A549 (cell line): ENCODE data around the gene CD46. TPM values are rescaled to one million over a fixed set of nuclear protein-coding genes. Genes with fewer than 3 reads are reported as not detected.
A peak's percentile ranks its signal among the peaks of the same experiment; 100 is the strongest.

Source experiments
- ATAC-seq, 2 experiments: fragments of 200-7000 bp in 1 of 2; fragments of >200 bp in 1 of 2; cut with Nextera tagmentation in 1 of 2; cut with Tn5 transposase in 1 of 2; 3 replicates each; pipeline versions ENCODE4 v1.8.0 to v1.9.1; 2018 to 2020; ENCODE audit warnings: mild to moderate bottlenecking in 1 of 2, moderate library complexity in 1 of 2
- CTCF ChIA-PET: fragments of 300-600 bp; sonication (Branson Sonifier 250); formaldehyde crosslinking; extraction: SDS; loops from one replicate; lab custom pipeline; 2021; ENCODE audit warnings: antibody characterized with exemption, inconsistent platforms; lab: Yijun Ruan, JAX
- POLR2A ChIA-PET: fragments of 350-600 bp; formaldehyde crosslinking; extraction: SDS; loops from one replicate; lab custom pipeline; 2021; ENCODE audit warnings: antibody characterized with exemption, inconsistent platforms; lab: Yijun Ruan, JAX
- DNase-seq, 2 experiments: peaks; one replicate each; pipeline versions ENCODE4 v3.0.0 to v3.0.0-alpha.2; 2011 to 2016; ENCODE audit warnings: low read depth in 1 of 2, low spot score in 1 of 2
- FAIRE-seq: peaks from 2 replicates; lab custom pipeline; 2011; peaks lifted over from hg19 to GRCh38; lab: Jason Lieb, UNC
- H3K27ac ChIP-seq, 2 experiments: fragments of >200 bp; sonication (Bioruptor Twin); formaldehyde crosslinking; 3 replicates each; pipeline ENCODE4 v1.5.1; 2016 to 2017
- H3K4me1 ChIP-seq: fragments of >200 bp; sonication (Bioruptor Twin); formaldehyde crosslinking; 3 replicates; pipeline ENCODE4 v1.6.1; 2016
- H3K4me2 ChIP-seq: fragments of >200 bp; sonication (Bioruptor Twin); formaldehyde crosslinking; 3 replicates; pipeline ENCODE4 v1.6.1; 2016
- H3K4me3 ChIP-seq: fragments of >200 bp; sonication (Bioruptor Twin); formaldehyde crosslinking; 3 replicates; pipeline ENCODE4 v1.5.1; 2016
- H3K9me3 ChIP-seq: fragments of >200 bp; sonication (Bioruptor Twin); formaldehyde crosslinking; 3 replicates; pipeline ENCODE4 v1.6.1; 2016
- CEBPB ChIP-seq, 2 experiments: fragments of >200 bp in 1 of 2; sonication (Bioruptor Twin) in 1 of 2; formaldehyde crosslinking in 1 of 2; IDR thresholded peaks; 2 replicates each; pipeline ENCODE4 v1.6.1; 2012 to 2016
- EHF ChIP-seq: fragments of 250-450 bp; sonication (Bioruptor Pico); IDR thresholded peaks from 2 replicates; pipeline ENCODE4 v1.5.0; 2020; ENCODE audit warnings: mild to moderate bottlenecking
- EHMT2 ChIP-seq: fragments of 200-600 bp; sonication (generic); IDR thresholded peaks from 2 replicates; pipeline ENCODE4 v1.6.1; 2016; ENCODE audit warnings: antibody characterized with exemption, low read depth, mild to moderate bottlenecking, moderate library complexity
- FOSL2 ChIP-seq, 2 experiments: fragments of 450-650 bp in 1 of 2; fragments of >200 bp in 1 of 2; sonication (Bioruptor Twin) in 1 of 2; formaldehyde crosslinking; IDR thresholded peaks; 2 replicates each; pipeline versions ENCODE4 v1.5.0 to v1.6.1; 2016 to 2020; ENCODE audit warnings: mild to moderate bottlenecking in 1 of 2, moderate library complexity in 1 of 2
- GATA3 ChIP-seq: IDR thresholded peaks from 2 replicates; pipeline ENCODE4 v1.6.1; 2012; ENCODE audit warnings: borderline replicate concordance
- HEYL ChIP-seq: fragments of 250-450 bp; sonication (Bioruptor Pico); IDR thresholded peaks from 2 replicates; pipeline ENCODE4 v1.8.0; 2021; ENCODE audit warnings: mild to moderate bottlenecking, moderate library complexity
- HOXA7 ChIP-seq: fragments of 250-450 bp; sonication (Bioruptor Pico); IDR thresholded peaks from 2 replicates; pipeline ENCODE4 v1.5.0; 2020; ENCODE audit warnings: mild to moderate bottlenecking, moderate library complexity
- HOXB5 ChIP-seq: fragments of 250-450 bp; sonication (Bioruptor Pico); IDR thresholded peaks from 2 replicates; pipeline ENCODE4 v1.5.0; 2020; ENCODE audit warnings: mild to moderate bottlenecking, moderate library complexity
- JUN ChIP-seq, 2 experiments: fragments of >200 bp; sonication (Bioruptor Twin); formaldehyde crosslinking; IDR thresholded peaks; 2 replicates in 1 of 2; 3 replicates in 1 of 2; pipeline ENCODE4 v1.6.1; 2016 to 2017
- KDM5A ChIP-seq: fragments of 200-600 bp; sonication (generic); IDR thresholded peaks from 2 replicates; pipeline ENCODE4 v1.6.1; 2016; ENCODE audit warnings: antibody characterized with exemption, mild to moderate bottlenecking
- MAFK ChIP-seq: fragments of 450-650 bp; IDR thresholded peaks from 2 replicates; pipeline ENCODE4 v1.6.1; 2014; ENCODE audit not compliant: partially characterized antibody
- MAZ ChIP-seq: fragments of 150-350 bp; IDR thresholded peaks from 2 replicates; pipeline ENCODE4 v1.6.1; 2014; ENCODE audit warnings: antibody characterized with exemption, low read depth, low read length, borderline replicate concordance
- POLR2A ChIP-seq: IDR thresholded peaks from 2 replicates; pipeline ENCODE4 v1.6.1; 2012; ENCODE audit warnings: mild to moderate bottlenecking, low read length
- POLR2AphosphoS2 ChIP-seq: conservative IDR thresholded peaks from 2 replicates; pipeline ENCODE4 v1.6.1; 2012; ENCODE audit warnings: low read length, improper control_type of control experiment, inconsistent platforms
- RAD21 ChIP-seq, 2 experiments: fragments of >200 bp in 1 of 2; sonication (Bioruptor Twin) in 1 of 2; formaldehyde crosslinking in 1 of 2; IDR thresholded peaks in 1 of 2; conservative IDR thresholded peaks in 1 of 2; 2 replicates in 1 of 2; 3 replicates in 1 of 2; pipeline ENCODE4 v1.6.1; 2012 to 2018; ENCODE audit warnings: inconsistent platforms in 1 of 2
- RARB ChIP-seq: fragments of 250-450 bp; sonication (Bioruptor Pico); IDR thresholded peaks from 2 replicates; pipeline ENCODE4 v1.8.0; 2021; ENCODE audit warnings: mild to moderate bottlenecking, moderate library complexity
- RNF2 ChIP-seq: fragments of 200-600 bp; sonication (generic); IDR thresholded peaks from 2 replicates; pipeline ENCODE4 v1.6.1; 2016; ENCODE audit warnings: low read depth, mild to moderate bottlenecking, antibody characterized with exemption, moderate library complexity, borderline replicate concordance
- SMC3 ChIP-seq: fragments of >200 bp; sonication (Bioruptor Twin); formaldehyde crosslinking; IDR thresholded peaks from 3 replicates; pipeline ENCODE4 v1.6.1; 2018; ENCODE audit warnings: inconsistent platforms
- TFCP2L1 ChIP-seq: fragments of 250-450 bp; sonication (Bioruptor Pico); IDR thresholded peaks from 2 replicates; pipeline ENCODE4 v1.5.0; 2021; ENCODE audit warnings: mild to moderate bottlenecking
- ZC3H11A ChIP-seq: fragments of 450-650 bp; IDR thresholded peaks from 2 replicates; pipeline ENCODE4 v1.6.1; 2014; ENCODE audit warnings: antibody characterized with exemption, mild to moderate bottlenecking
- ZFP36 ChIP-seq: fragments of 450-650 bp; IDR thresholded peaks from 2 replicates; pipeline ENCODE4 v1.6.1; 2014; ENCODE audit warnings: borderline replicate concordance; ENCODE audit not compliant: partially characterized antibody
- ZSCAN20 ChIP-seq: fragments of 250-450 bp; sonication (Bioruptor Pico); IDR thresholded peaks from 2 replicates; pipeline ENCODE4 v1.8.0; 2022; ENCODE audit warnings: mild to moderate bottlenecking, moderate library complexity
- WGBS: methylation state at CpG from one replicate; pipeline ENCODE4 v1.1.6; 2017; ENCODE audit errors: missing lambda C conversion rate; 5-methylcytosine and 5-hydroxymethylcytosine counted together
- polyA plus RNA-seq, 4 experiments: library from polyadenylated mRNA; depleted of rRNA in 3 of 4; stranded (reverse); fragments of >200 nt; fragmentation: RNase III in 1 of 4; extraction: RNeasy Plus Mini Kit Qiagen cat#74134 plus additional on column Dnase treatment in 1 of 4; gene quantifications; 2 replicates in 3 of 4; 3 replicates in 1 of 4; pipeline ENCODE4 v1.2.3, GENCODE V29; 2011 to 2017
- TF ChIP-seq, protein P1 (sequence below): fragments of >200 bp; sonication (Bioruptor Twin); formaldehyde crosslinking; IDR thresholded peaks from 3 replicates; pipeline ENCODE4 v1.5.1; 2016
- TF ChIP-seq, protein P2 (sequence below): fragments of 150-350 bp; IDR thresholded peaks from 2 replicates; pipeline ENCODE4 v1.6.1; 2014; ENCODE audit warnings: low read depth, mild to moderate bottlenecking, low read length
- TF ChIP-seq, protein P3 (sequence below): fragments of >200 bp; sonication (Bioruptor Twin); formaldehyde crosslinking; IDR thresholded peaks from 2 replicates; pipeline ENCODE4 v1.6.1; 2016
- TF ChIP-seq, protein P4 (sequence below): fragments of >200 bp; sonication (Bioruptor Twin); formaldehyde crosslinking; IDR thresholded peaks from 3 replicates; pipeline ENCODE4 v1.6.1; 2016
- TF ChIP-seq, protein P5 (sequence below): fragments of 250-450 bp; sonication (Bioruptor Pico); IDR thresholded peaks from 2 replicates; pipeline ENCODE4 v1.5.0; 2021; ENCODE audit warnings: mild to moderate bottlenecking, moderate library complexity, borderline replicate concordance

CD46 gene
- polyA plus RNA-seq, 2 of the 4 experiments (the other 2 are of a cell fraction): 142 to 239 TPM

DNA sequence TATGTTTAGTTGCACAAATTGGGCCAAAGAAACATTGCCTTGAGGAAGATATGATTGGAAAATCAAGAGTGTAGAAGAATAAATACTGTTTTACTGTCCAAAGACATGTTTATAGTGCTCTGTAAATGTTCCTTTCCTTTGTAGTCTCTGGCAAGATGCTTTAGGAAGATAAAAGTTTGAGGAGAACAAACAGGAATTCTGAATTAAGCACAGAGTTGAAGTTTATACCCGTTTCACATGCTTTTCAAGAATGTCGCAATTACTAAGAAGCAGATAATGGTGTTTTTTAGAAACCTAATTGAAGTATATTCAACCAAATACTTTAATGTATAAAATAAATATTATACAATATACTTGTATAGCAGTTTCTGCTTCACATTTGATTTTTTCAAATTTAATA lies 43.0 kb downstream of the CD46 start:
- Histone ChIP-seq H3K27ac (no peak overlapping the region), H3K9me3 (no peaks in the 10 kb centered on the region), H3K4me2 (no peak overlapping the region), H3K4me1 (peaks cover 8% of the 10 kb centered on the region), H3K4me3 (no peak overlapping the region)
- ATAC-seq (no peak), FAIRE-seq (no peak), DNase-seq (no peak)
- ChIA-PET POLR2A (no interaction called here), CTCF (interaction anchor here (1.0 to 2.9 kb wide), 2 partner anchors 28 to 96 kb away, joined by 3 to 9 read pairs; no protein-coding TSS in a partner anchor)
- peak in 1 of 2 experiments; percentile 27; a peak in 1 of 4 replicates for TF ChIP-seq CEBPB (IDR thresholded peaks at IDR 0.05)
- TF ChIP-seq EHMT2: no peak
- 79% methylated on average over 2 of the region's 2 CpGs for WGBS

DNA sequence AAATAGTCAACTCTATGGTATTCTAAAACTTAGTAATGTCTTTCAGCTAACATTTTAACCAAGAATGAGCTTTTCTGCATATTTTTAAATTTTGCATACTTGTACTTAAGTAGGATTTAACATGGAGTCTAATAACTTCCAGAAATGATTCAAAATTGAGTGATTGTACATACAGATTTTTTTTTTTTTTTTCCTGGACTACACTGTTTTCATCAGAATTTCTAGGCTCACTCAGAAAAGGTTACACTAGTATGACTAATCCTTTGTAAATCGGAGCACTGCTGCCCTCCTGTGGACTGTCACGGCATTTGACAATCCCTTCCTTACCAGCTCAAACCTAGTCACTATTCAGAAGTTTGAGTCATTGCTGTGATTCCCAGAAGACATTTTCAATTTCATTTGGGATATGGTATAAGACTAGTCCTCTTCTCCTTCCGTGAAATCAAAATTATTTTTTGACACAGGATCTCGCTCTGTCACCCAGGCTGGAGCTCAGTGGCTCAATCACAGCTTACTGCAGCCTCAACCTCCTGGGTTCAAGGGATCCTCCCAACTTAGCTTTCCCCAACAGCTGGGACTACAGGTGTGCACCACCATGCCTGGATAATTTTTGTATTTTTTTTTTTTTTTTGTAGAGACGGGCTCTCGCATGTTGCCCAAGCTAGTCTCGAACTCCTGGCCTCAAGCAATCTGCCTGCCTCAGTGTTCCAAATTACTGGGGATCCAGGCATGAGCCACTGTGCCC lies 45.5 kb downstream of the CD46 start:
- ATAC-seq (peak; percentile 94), DNase-seq (peak; percentile 77 to 82), FAIRE-seq (peak; percentile 97)
- Histone ChIP-seq H3K9me3 (no peaks in the 10 kb centered on the region), H3K27ac (peak overlapping the region; percentile 4 to 68; a peak in 4 of 6 replicates), H3K4me3 (no peak overlapping the region), H3K4me2 (no peak overlapping the region), H3K4me1 (peaks cover 8% of the 10 kb centered on the region)
- WGBS: 45% methylated on average over 7 of the region's 7 CpGs
- TF ChIP-seq ZSCAN20 (CRISPR knock-in tag) (no peak), GATA3 (0 out of 2 replicates have a peak, but pooled peaks have one; percentile 10), SMC3 (peak; percentile 68), ZC3H11A (no peak), HOXB5 (CRISPR knock-in tag) (no peak), FOSL2 (IDR thresholded peaks at IDR 0.05) (no peak), FOSL2 (CRISPR knock-in tag; IDR thresholded peaks at IDR 0.05) (peak; percentile 91), RAD21 (conservative IDR thresholded peaks at IDR 0.05 in 1 of 2, IDR thresholded peaks at IDR 0.05 in 1 of 2) (peak; percentile 71 to 80), POLR2A (no peak), RNF2 (no peak)
- TF ChIP-seq, protein P1, sequence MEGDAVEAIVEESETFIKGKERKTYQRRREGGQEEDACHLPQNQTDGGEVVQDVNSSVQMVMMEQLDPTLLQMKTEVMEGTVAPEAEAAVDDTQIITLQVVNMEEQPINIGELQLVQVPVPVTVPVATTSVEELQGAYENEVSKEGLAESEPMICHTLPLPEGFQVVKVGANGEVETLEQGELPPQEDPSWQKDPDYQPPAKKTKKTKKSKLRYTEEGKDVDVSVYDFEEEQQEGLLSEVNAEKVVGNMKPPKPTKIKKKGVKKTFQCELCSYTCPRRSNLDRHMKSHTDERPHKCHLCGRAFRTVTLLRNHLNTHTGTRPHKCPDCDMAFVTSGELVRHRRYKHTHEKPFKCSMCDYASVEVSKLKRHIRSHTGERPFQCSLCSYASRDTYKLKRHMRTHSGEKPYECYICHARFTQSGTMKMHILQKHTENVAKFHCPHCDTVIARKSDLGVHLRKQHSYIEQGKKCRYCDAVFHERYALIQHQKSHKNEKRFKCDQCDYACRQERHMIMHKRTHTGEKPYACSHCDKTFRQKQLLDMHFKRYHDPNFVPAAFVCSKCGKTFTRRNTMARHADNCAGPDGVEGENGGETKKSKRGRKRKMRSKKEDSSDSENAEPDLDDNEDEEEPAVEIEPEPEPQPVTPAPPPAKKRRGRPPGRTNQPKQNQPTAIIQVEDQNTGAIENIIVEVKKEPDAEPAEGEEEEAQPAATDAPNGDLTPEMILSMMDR: peak; percentile 84
- ChIA-PET CTCF (interaction anchor here (0.6 to 2.9 kb wide), 53 partner anchors 9 to 1906 kb away, joined by 3 to 21 read pairs (median 4); partner anchors contain the start of gene CD46), POLR2A (interaction anchor here (0.6 to 1.7 kb wide), 7 partner anchors 9 to 100 kb away, joined by 3 to 5 read pairs (median 4); partner anchors contain the start of gene CD46)

DNA sequence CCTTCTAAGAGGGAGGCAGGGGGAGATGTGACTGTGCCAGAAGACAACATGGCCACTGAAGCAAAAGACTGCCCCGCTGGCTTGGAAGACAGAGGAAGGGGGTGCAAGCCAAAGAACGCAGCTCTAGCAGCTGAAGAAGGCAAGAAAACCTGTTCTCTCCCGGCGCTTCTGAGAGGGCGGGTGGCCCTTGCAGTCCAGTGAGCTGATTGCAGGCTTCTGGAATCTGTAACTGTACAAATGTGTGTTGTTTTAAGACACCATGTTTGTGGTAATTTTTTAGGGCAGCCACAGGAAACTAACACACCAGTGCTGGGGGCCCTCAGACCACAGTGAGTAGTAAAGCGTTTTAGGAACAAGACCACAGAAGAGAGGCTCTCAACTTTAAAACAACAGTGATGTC lies 47.0 kb downstream of the CD46 start:
- ChIA-PET CTCF (interaction anchor here (1.0 to 2.4 kb wide), 7 partner anchors 7 to 144 kb away, joined by 3 to 20 read pairs (median 6); no protein-coding TSS in a partner anchor), POLR2A (no interaction called here)
- ATAC-seq (no peak; a peak in 1 of 6 replicates), FAIRE-seq (no peak), DNase-seq (no peak)
- 91% methylated on average over 6 of the region's 6 CpGs for WGBS
- no peak overlapping the region for H3K4me2 ChIP-seq
- H3K9me3 ChIP-seq: no peaks in the 10 kb centered on the region
- no peak overlapping the region for H3K4me3 ChIP-seq
- H3K4me1 ChIP-seq: peaks cover 8% of the 10 kb centered on the region
- H3K27ac ChIP-seq: no peak overlapping the region
- no peak for TF ChIP-seq MAFK
- no peak for TF ChIP-seq ZFP36
- TF ChIP-seq KDM5A: no peak
- TF ChIP-seq TFCP2L1 (CRISPR knock-in tag): no peak
- TF ChIP-seq EHF (CRISPR knock-in tag): no peak
- TF ChIP-seq HOXB5 (CRISPR knock-in tag): no peak
- TF ChIP-seq POLR2AphosphoS2: no peak
- TF ChIP-seq, protein P2, sequence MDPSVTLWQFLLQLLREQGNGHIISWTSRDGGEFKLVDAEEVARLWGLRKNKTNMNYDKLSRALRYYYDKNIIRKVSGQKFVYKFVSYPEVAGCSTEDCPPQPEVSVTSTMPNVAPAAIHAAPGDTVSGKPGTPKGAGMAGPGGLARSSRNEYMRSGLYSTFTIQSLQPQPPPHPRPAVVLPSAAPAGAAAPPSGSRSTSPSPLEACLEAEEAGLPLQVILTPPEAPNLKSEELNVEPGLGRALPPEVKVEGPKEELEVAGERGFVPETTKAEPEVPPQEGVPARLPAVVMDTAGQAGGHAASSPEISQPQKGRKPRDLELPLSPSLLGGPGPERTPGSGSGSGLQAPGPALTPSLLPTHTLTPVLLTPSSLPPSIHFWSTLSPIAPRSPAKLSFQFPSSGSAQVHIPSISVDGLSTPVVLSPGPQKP: no peak
- TF ChIP-seq HOXA7 (CRISPR knock-in tag): no peak; the same call in 1 of the 2 replicates
- TF ChIP-seq RARB (CRISPR knock-in tag): no peak
- TF ChIP-seq, protein P3, sequence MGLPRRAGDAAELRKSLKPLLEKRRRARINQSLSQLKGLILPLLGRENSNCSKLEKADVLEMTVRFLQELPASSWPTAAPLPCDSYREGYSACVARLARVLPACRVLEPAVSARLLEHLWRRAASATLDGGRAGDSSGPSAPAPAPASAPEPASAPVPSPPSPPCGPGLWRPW: no peak
- no peak for TF ChIP-seq HEYL (CRISPR knock-in tag)
- no peak for TF ChIP-seq MAZ
- TF ChIP-seq, protein P4, sequence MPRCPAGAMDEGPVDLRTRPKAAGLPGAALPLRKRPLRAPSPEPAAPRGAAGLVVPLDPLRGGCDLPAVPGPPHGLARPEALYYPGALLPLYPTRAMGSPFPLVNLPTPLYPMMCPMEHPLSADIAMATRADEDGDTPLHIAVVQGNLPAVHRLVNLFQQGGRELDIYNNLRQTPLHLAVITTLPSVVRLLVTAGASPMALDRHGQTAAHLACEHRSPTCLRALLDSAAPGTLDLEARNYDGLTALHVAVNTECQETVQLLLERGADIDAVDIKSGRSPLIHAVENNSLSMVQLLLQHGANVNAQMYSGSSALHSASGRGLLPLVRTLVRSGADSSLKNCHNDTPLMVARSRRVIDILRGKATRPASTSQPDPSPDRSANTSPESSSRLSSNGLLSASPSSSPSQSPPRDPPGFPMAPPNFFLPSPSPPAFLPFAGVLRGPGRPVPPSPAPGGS: no peak
- TF ChIP-seq JUN (IDR thresholded peaks at IDR 0.05): no peak
- TF ChIP-seq, protein P5, sequence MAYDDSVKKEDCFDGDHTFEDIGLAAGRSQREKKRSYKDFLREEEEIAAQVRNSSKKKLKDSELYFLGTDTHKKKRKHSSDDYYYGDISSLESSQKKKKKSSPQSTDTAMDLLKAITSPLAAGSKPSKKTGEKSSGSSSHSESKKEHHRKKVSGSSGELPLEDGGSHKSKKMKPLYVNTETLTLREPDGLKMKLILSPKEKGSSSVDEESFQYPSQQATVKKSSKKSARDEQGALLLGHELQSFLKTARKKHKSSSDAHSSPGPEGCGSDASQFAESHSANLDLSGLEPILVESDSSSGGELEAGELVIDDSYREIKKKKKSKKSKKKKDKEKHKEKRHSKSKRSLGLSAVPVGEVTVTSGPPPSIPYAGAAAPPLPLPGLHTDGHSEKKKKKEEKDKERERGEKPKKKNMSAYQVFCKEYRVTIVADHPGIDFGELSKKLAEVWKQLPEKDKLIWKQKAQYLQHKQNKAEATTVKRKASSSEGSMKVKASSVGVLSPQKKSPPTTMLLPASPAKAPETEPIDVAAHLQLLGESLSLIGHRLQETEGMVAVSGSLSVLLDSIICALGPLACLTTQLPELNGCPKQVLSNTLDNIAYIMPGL (CRISPR knock-in tag): no peak
